ENCODE data around the gene PIBF1.

- TF ChIP-seq CTCF (IDR thresholded peaks at IDR 0.05), result no peak
- no peak for TF ChIP-seq POLR2A (IDR thresholded peaks at IDR 0.05)
Observed at GRCh38 chr13:72804301-72804700, 22.4 kb downstream of the PIBF1 start.

Data from lower leg skin (tissue), 3 donors.